CD4-positive, alpha-beta T cell treated with Interleukin-15 for 1 hour (primary cell): ENCODE results near the gene FBXO11.
A peak's percentile ranks its signal among the peaks of the same experiment; 100 is the strongest.
"Not testable (repeated sequence)": the region's sequence is repeated elsewhere in the genome, so short reads cannot be mapped to it uniquely, and the experiment has no call there.

ENCODE experiments used
- DNase-seq: peaks from one replicate; pipeline ENCODE4 v3.0.0-alpha.2; 2020

The FBXO11 gene

GRCh38 chr2:47906157-47907038, at the start of gene FBXO11:
Gene FBXO11 (minus strand): TSS chr2:47906498. CDS start chr2:47905720, 778 bp downstream.
- peak; percentile 99 for DNase-seq

GRCh38 chr2:47950340-47951301, 44.3 kb upstream of the FBXO11 start:
- DNase-seq: no peak

- DNase-seq: no peak
These were observed 40.3 kb upstream of the FBXO11 start for GRCh38 chr2:47946593-47946992.

- no peak for DNase-seq
These were observed 38.9 kb upstream of the FBXO11 start for GRCh38 chr2:47945046-47945781.

GRCh38 chr2:47941936-47942335, 35.6 kb upstream of the FBXO11 start:
- DNase-seq: no peak

GRCh38 chr2:47937677-47938076, 31.4 kb upstream of the FBXO11 start:
- no peak for DNase-seq

- no peak for DNase-seq
These were observed 28.8 kb upstream of the FBXO11 start for GRCh38 chr2:47935071-47935470.

- no peak for DNase-seq
These were observed 11.7 kb upstream of the FBXO11 start for GRCh38 chr2:47918043-47918442.

- DNase-seq: no peak
These were observed 11.1 kb upstream of the FBXO11 start for GRCh38 chr2:47917276-47917961.

- no peak for DNase-seq
These were observed 10.1 kb upstream of the FBXO11 start for GRCh38 chr2:47916412-47916811.

- not testable (repeated sequence) for DNase-seq
These were observed 4.4 kb upstream of the FBXO11 start for GRCh38 chr2:47910662-47911061.

GRCh38 chr2:47908682-47909081, 2.4 kb upstream of the FBXO11 start:
- DNase-seq: no peak

GRCh38 chr2:47907039-47907781, 912 bp upstream of the FBXO11 start:
- peak; percentile 38 for DNase-seq

- peak; percentile 58 for DNase-seq
These were observed 727 bp downstream of the FBXO11 start for GRCh38 chr2:47905386-47906156.

- no peak for DNase-seq
These were observed 2.4 kb downstream of the FBXO11 start for GRCh38 chr2:47903781-47904490.

- DNase-seq: not testable (repeated sequence)
These were observed 4.4 kb downstream of the FBXO11 start for GRCh38 chr2:47901892-47902291.

GRCh38 chr2:47900857-47901256, 5.4 kb downstream of the FBXO11 start:
- DNase-seq: no peak

GRCh38 chr2:47899915-47900816, 6.1 kb downstream of the FBXO11 start:
- DNase-seq: no peak
